ENCODE data around the gene LCNL1.

DNA sequence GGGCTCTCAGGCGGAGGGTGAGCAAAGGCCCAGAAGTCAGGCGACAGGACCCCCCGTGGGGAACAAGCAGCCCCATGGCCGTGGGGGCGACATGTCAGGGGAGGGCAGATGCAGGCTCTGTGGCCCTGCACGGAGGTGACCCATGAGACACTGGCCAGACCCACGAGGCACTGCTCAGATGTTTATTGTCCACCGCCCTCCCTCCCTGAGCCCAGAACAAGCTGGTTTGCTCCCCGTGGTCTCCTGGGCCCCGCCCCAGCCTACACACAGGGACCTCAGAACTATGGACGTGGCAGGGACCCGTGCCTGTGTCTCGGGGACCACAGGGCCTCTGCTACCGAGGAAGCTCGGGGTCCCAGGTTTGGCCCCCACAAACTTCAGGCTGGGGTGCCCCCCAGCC lies 47.2 kb downstream of the LCNL1 start:
- TF ChIP-seq POLR2AphosphoS5 (IDR thresholded peaks at IDR 0.05; ENCODE audit: borderline replicate concordance, low read depth, low read length) (no peak), EZH2 (IDR thresholded peaks at IDR 0.05) (no peak), FOXP2 (optimal IDR thresholded peaks at IDR 0.05; ENCODE audit: control extremely low read depth, extremely low read length, insufficient read depth) (no peak)
